GM12892 (cell line): ENCODE results near the gene MSGN1.

Source experiments
- POLR2A ChIP-seq: IDR thresholded peaks from 2 replicates; pipeline ENCODE4 v1.6.1; 2011; ENCODE audit warnings: low read depth, low read length, control low read depth
- POLR2AphosphoS5 ChIP-seq: IDR thresholded peaks from 2 replicates; pipeline ENCODE4 v1.6.1; 2011; ENCODE audit warnings: low read depth, low read length, control low read depth

DNA sequence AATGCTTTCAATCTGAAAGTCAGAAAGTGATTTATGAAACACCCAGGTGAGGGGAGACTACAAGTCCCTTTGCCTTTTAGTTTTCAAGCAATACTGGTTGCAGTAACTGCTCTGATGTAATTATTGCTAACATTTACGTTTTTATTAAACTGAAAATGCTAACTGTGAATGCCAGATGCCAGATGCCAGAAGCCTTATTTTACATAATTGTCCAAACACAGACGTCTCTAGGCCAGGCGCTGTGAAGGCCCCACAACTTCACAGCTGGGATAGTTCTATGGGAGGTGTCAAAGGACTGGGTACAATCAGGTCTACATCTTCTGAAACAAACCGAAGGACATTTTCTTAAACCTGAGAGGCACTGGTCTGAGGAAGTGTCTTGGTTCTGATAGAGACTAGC, 27.5 kb upstream of the MSGN1 start:
- TF ChIP-seq POLR2AphosphoS5 (no peak), POLR2A (no peak)
